ENCODE data around the gene ATP6V1B1.
A peak's percentile ranks its signal among the peaks of the same experiment; 100 is the strongest.

Gene ATP6V1B1

GRCh38 chr2:70907130-70908057 is 28.3 kb upstream of the ATP6V1B1 start:
- peak overlapping the region; percentile 34 for H3K4me3 Mint-ChIP-seq
- no peak overlapping the region for H3K27ac Mint-ChIP-seq
- H3K27me3 Mint-ChIP-seq: peaks cover 66% of the 10 kb centered on the region
- H3K36me3 Mint-ChIP-seq: no peaks in the 10 kb centered on the region
- no peaks in the 10 kb centered on the region for H3K9me3 Mint-ChIP-seq
- H3K4me1 Mint-ChIP-seq: peaks cover 11% of the 10 kb centered on the region

- Mint-ChIP-seq H3K4me3 (no peak overlapping the region), H3K27me3 (peaks cover 30% of the 10 kb centered on the region), H3K36me3 (no peaks in the 10 kb centered on the region), H3K4me1 (no peaks in the 10 kb centered on the region), H3K27ac (no peak overlapping the region), H3K9me3 (no peaks in the 10 kb centered on the region)
Observed at GRCh38 chr2:70916291-70916690, 19.4 kb upstream of the ATP6V1B1 start.

GRCh38 chr2:70918016-70918415 is 17.7 kb upstream of the ATP6V1B1 start:
- H3K9me3 Mint-ChIP-seq: no peaks in the 10 kb centered on the region
- no peaks in the 10 kb centered on the region for H3K36me3 Mint-ChIP-seq
- H3K27ac Mint-ChIP-seq: no peak overlapping the region
- H3K4me3 Mint-ChIP-seq: no peak overlapping the region
- H3K4me1 Mint-ChIP-seq: no peaks in the 10 kb centered on the region
- peaks cover 18% of the 10 kb centered on the region for H3K27me3 Mint-ChIP-seq

- peaks cover 14% of the 10 kb centered on the region for H3K27me3 Mint-ChIP-seq
- H3K27ac Mint-ChIP-seq: no peak overlapping the region
- no peak overlapping the region for H3K4me3 Mint-ChIP-seq
- no peaks in the 10 kb centered on the region for H3K4me1 Mint-ChIP-seq
- no peaks in the 10 kb centered on the region for H3K36me3 Mint-ChIP-seq
- H3K9me3 Mint-ChIP-seq: no peaks in the 10 kb centered on the region
Observed at GRCh38 chr2:70919672-70920366, 15.9 kb upstream of the ATP6V1B1 start.

GRCh38 chr2:70920367-70920715 is 15.4 kb upstream of the ATP6V1B1 start:
- H3K4me3 Mint-ChIP-seq: no peak overlapping the region
- no peaks in the 10 kb centered on the region for H3K4me1 Mint-ChIP-seq
- peaks cover 14% of the 10 kb centered on the region for H3K27me3 Mint-ChIP-seq
- H3K27ac Mint-ChIP-seq: no peak overlapping the region
- H3K9me3 Mint-ChIP-seq: no peaks in the 10 kb centered on the region
- no peaks in the 10 kb centered on the region for H3K36me3 Mint-ChIP-seq

GRCh38 chr2:70921031-70921430 is 14.7 kb upstream of the ATP6V1B1 start:
- Mint-ChIP-seq H3K36me3 (no peaks in the 10 kb centered on the region), H3K4me3 (no peak overlapping the region), H3K4me1 (no peaks in the 10 kb centered on the region), H3K27me3 (peaks cover 11% of the 10 kb centered on the region), H3K9me3 (no peaks in the 10 kb centered on the region), H3K27ac (no peak overlapping the region)

- Mint-ChIP-seq H3K4me3 (no peak overlapping the region), H3K27me3 (peaks cover 8% of the 10 kb centered on the region), H3K4me1 (no peaks in the 10 kb centered on the region), H3K9me3 (no peaks in the 10 kb centered on the region), H3K27ac (no peak overlapping the region), H3K36me3 (no peaks in the 10 kb centered on the region)
Observed at GRCh38 chr2:70921839-70922234, 13.9 kb upstream of the ATP6V1B1 start.

GRCh38 chr2:70922235-70923234 is 13.2 kb upstream of the ATP6V1B1 start:
- no peak overlapping the region for H3K4me3 Mint-ChIP-seq

GRCh38 chr2:70923378-70924015 is 12.2 kb upstream of the ATP6V1B1 start:
- no peaks in the 10 kb centered on the region for H3K27me3 Mint-ChIP-seq
- H3K4me1 Mint-ChIP-seq: no peaks in the 10 kb centered on the region
- no peak overlapping the region for H3K4me3 Mint-ChIP-seq
- H3K36me3 Mint-ChIP-seq: no peaks in the 10 kb centered on the region
- H3K9me3 Mint-ChIP-seq: no peaks in the 10 kb centered on the region
- H3K27ac Mint-ChIP-seq: no peak overlapping the region

More at GRCh38 chr2:70922235-70923234, 13.2 kb upstream of the ATP6V1B1 start:
- no peak overlapping the region for H3K27ac Mint-ChIP-seq
- no peaks in the 10 kb centered on the region for H3K36me3 Mint-ChIP-seq
- H3K27me3 Mint-ChIP-seq: peaks cover 5% of the 10 kb centered on the region
- no peaks in the 10 kb centered on the region for H3K9me3 Mint-ChIP-seq
- no peaks in the 10 kb centered on the region for H3K4me1 Mint-ChIP-seq

- Mint-ChIP-seq H3K4me3 (no peak overlapping the region), H3K4me1 (no peaks in the 10 kb centered on the region), H3K36me3 (no peaks in the 10 kb centered on the region), H3K27me3 (no peaks in the 10 kb centered on the region), H3K27ac (no peak overlapping the region), H3K9me3 (no peaks in the 10 kb centered on the region)
Observed at GRCh38 chr2:70926042-70926441, 9.7 kb upstream of the ATP6V1B1 start.

GRCh38 chr2:70927138-70927537 is 8.6 kb upstream of the ATP6V1B1 start:
- Mint-ChIP-seq H3K27me3 (no peaks in the 10 kb centered on the region), H3K9me3 (no peaks in the 10 kb centered on the region), H3K4me3 (no peak overlapping the region), H3K36me3 (no peaks in the 10 kb centered on the region), H3K27ac (no peak overlapping the region), H3K4me1 (no peaks in the 10 kb centered on the region)

- H3K27me3 Mint-ChIP-seq: no peaks in the 10 kb centered on the region
- no peaks in the 10 kb centered on the region for H3K9me3 Mint-ChIP-seq
- H3K4me1 Mint-ChIP-seq: no peaks in the 10 kb centered on the region
- H3K36me3 Mint-ChIP-seq: no peaks in the 10 kb centered on the region
- no peak overlapping the region for H3K27ac Mint-ChIP-seq
- H3K4me3 Mint-ChIP-seq: no peak overlapping the region
Observed at GRCh38 chr2:70927641-70928040, 8.1 kb upstream of the ATP6V1B1 start.

- Mint-ChIP-seq H3K4me3 (no peak overlapping the region), H3K36me3 (no peaks in the 10 kb centered on the region), H3K27me3 (no peaks in the 10 kb centered on the region), H3K27ac (no peak overlapping the region), H3K9me3 (no peaks in the 10 kb centered on the region), H3K4me1 (no peaks in the 10 kb centered on the region)
Observed at GRCh38 chr2:70928366-70928765, 7.3 kb upstream of the ATP6V1B1 start.

GRCh38 chr2:70930371-70931329 is 5.0 kb upstream of the ATP6V1B1 start:
- Mint-ChIP-seq H3K27me3 (peaks cover 1% of the 10 kb centered on the region), H3K9me3 (no peaks in the 10 kb centered on the region), H3K36me3 (no peaks in the 10 kb centered on the region), H3K4me3 (no peak overlapping the region), H3K27ac (no peak overlapping the region), H3K4me1 (no peaks in the 10 kb centered on the region)
